PFSK-1 (cell line): ENCODE data around the gene KIF4A.

ENCODE experiments used
- POLR2AphosphoS5 ChIP-seq: IDR thresholded peaks from 2 replicates; pipeline ENCODE4 v1.6.1; 2012; ENCODE audit warnings: low read depth, mild to moderate bottlenecking, control low read depth, low read length, moderate library complexity
- SIN3A ChIP-seq: IDR thresholded peaks from 2 replicates; pipeline ENCODE4 v1.6.1; 2012; ENCODE audit warnings: mild to moderate bottlenecking, low read length, moderate library complexity, borderline replicate concordance; ENCODE audit not compliant: insufficient read depth
- TAF1 ChIP-seq: IDR thresholded peaks from 2 replicates; pipeline ENCODE4 v1.6.1; 2012; ENCODE audit warnings: low read length, control low read depth, borderline replicate concordance; ENCODE audit not compliant: insufficient read depth
- TF ChIP-seq, protein P1 (sequence below), 2 experiments: IDR thresholded peaks; 2 replicates each; pipeline versions ENCODE4 v1.6.1 to v1.8.0; 2011 to 2012; ENCODE audit warnings: low read depth in 2 of 2, low read length in 2 of 2, control low read depth in 1 of 2, inconsistent platforms in 1 of 2, mild to moderate bottlenecking in 1 of 2, moderate library complexity in 1 of 2; ENCODE audit not compliant: insufficient read depth in 1 of 2

GRCh38 chrX:70244881-70245280 lies 45.0 kb upstream of the KIF4A start:
- TF ChIP-seq, protein P1, sequence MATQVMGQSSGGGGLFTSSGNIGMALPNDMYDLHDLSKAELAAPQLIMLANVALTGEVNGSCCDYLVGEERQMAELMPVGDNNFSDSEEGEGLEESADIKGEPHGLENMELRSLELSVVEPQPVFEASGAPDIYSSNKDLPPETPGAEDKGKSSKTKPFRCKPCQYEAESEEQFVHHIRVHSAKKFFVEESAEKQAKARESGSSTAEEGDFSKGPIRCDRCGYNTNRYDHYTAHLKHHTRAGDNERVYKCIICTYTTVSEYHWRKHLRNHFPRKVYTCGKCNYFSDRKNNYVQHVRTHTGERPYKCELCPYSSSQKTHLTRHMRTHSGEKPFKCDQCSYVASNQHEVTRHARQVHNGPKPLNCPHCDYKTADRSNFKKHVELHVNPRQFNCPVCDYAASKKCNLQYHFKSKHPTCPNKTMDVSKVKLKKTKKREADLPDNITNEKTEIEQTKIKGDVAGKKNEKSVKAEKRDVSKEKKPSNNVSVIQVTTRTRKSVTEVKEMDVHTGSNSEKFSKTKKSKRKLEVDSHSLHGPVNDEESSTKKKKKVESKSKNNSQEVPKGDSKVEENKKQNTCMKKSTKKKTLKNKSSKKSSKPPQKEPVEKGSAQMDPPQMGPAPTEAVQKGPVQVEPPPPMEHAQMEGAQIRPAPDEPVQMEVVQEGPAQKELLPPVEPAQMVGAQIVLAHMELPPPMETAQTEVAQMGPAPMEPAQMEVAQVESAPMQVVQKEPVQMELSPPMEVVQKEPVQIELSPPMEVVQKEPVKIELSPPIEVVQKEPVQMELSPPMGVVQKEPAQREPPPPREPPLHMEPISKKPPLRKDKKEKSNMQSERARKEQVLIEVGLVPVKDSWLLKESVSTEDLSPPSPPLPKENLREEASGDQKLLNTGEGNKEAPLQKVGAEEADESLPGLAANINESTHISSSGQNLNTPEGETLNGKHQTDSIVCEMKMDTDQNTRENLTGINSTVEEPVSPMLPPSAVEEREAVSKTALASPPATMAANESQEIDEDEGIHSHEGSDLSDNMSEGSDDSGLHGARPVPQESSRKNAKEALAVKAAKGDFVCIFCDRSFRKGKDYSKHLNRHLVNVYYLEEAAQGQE (IDR thresholded peaks at IDR 0.05; ENCODE audit: insufficient read depth in 1 of 2, low read depth in 2 of 2, low read length in 2 of 2): no peak
- no peak for TF ChIP-seq TAF1
- TF ChIP-seq POLR2AphosphoS5: no peak
- TF ChIP-seq SIN3A: no peak
